GM19438 (cell line): Measurements from ENCODE around the gene DCAF12L1.

Experiments
- ATAC-seq: cut with Tn5 transposase; IDR thresholded peaks from one replicate; pipeline ENCODE4 v1.9.1; 2021; ENCODE audit warnings: low read depth; ENCODE audit not compliant: unreplicated experiment

DCAF12L1 gene

DNA sequence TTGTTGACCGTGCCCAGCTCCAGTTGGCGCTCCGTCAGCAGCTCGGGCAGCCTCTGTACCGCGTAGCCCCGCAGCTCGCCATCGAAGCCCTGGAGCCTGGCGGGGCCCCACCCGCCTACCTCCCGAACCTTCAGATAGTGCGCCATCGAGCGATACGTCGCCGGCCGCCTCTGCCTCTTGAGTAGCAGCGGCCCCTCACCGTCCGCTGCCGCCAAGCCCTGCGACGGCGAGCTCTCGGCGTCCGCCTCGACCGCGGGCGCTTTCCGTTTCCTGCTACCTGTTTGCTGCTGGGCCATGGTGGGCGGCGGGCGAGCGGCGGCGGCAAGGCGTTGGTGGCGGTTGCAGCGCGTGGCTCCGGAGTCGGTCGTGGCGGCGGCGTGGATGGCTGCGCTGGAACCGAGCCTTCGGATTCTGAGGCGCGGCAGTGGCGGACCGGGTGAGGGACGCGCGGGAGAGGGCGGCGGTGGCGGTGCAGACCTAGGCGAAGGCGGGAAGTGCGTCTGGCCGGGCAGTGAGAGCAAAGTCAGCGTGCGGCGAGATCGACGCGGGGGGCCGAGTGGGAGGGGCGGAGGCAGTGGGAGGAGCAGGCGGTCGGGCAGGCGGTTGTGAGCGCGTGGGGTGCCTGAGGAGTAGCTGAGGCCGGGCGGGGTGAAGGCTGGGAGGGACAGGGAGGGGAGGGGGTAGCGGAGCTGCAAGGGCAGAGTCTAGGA lies at the start of gene DCAF12L1:
Gene DCAF12L1, minus strand, starts transcription at position 502 of the 710 bp plus-strand sequence. Its CDS starts 206 bp downstream, at position 296.
- no peak for ATAC-seq

DNA sequence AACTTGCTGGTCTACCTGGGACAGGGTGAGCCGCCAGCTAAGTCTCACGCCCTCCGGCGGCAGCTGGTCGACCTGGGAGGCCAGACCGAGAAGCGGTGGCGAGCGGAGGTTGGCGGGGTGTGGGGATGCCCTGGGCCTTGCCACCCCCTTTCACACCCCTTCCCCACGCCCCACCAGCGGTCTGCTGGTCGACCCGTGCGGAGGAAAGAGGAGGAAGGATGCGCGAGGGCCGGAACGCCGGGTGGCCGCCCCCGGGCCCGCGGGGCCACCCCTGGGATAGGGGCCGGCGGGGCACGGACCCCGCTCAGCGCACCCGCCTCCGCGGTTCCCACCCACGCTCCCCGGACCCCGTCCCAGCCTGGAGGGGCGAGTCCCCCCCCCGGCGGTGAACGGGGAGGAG lies 28.3 kb upstream of the DCAF12L1 start:
- no peak for ATAC-seq

DNA sequence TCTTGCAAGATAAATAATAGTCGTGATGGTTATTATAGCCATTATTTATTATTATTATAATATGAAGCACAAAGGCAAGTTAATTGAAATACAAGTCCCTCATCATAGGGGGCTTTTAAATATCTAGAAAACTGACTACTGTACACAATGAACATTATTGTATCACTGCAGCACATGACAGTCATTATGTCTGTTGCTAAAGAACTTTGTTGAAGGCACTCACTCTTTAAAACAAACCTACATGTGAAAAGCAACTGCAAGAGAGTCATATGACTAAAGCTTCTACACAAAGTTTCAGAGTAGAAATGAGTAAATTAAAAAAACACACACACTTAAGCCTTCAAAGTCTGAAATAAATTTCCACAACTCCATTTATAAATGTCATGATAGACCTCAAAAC lies 23.3 kb upstream of the DCAF12L1 start:
- ATAC-seq: no peak

DNA sequence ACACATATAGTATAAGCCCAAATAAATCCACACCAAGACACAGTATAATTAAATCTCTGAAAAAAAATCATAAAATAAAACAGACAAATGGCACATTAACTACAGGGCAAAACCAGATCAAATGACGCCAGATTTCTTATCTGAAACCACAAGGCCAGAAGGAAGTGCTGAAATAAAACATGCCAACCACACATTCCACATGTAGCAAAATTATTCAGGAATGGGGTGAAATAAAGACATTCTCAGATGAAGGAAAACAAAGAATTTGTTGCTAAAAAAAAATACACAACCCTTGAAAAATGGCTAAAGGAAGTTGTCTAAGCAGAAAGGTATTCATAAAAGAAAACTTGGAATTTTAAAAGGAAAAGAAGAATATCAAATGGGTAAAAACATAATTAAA lies 4.5 kb upstream of the DCAF12L1 start:
- ATAC-seq: no peak

DNA sequence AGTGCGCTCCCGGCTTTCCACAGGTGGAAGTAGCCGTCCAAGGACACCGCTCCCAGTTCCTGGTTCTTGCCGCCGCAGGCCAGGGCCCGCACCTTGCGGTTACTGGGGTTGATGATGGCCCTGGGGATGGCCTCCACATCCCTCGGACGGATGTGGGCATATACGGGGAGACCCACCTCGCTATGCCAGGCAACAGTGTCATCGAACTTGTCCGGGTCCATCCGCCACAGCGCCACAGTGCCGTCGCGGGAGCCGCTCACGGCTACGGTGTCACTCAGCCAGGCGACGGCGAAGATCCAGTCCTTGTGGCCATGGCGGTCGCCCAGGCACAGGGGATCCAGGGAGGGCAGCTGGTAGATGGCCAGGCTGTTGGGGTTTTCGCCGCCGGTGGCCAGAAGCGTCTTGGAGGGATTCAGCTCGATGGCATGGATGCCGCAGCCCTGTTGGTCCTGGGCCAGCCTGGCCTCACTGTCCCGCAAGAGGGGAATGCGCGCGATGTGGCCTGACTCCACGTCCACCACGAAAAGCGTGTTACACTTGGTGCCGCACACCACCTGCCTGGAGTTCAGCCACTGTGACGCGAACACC lies 795 bp downstream of the DCAF12L1 start:
- ATAC-seq: no peak

DNA sequence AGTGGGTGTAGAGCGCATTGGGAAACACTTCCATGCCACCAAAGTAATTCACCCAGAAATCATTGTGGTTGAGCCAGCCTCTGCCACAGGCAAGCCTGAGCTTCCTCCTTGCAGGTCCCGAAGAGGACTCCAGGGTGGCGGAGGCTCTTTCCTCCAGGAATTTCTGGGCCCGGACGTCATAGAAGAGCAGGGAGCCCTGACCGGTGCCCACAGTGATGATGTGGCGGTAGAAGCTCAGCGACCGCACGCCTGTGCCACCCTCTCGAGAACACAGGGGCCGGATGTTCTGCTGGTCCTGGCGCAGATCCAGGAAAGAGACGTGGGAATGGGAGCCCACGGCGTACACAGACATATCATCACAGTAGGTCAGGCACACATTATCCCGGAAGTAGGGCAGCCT lies 1.3 kb downstream of the DCAF12L1 start:
- ATAC-seq: no peak

DNA sequence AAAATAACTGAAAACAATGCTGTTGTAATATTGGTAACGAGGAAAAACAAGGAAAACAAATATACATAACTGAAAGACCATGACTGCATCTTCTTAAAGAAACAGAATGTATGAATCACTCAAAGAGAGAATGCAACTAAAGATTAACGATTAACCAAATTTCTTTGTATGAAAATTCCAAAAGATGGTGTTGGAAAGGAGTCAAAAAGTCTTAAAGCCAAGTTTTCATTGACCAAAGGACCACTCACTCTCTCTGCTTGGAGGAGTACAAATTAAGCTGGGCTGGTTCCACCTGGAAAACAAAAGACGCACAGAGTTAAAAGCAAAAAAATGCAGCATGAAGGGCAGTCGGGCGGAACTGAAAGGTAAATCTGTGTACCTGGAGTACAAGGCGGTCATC lies 1.8 kb downstream of the DCAF12L1 start:
- no peak for ATAC-seq

DNA sequence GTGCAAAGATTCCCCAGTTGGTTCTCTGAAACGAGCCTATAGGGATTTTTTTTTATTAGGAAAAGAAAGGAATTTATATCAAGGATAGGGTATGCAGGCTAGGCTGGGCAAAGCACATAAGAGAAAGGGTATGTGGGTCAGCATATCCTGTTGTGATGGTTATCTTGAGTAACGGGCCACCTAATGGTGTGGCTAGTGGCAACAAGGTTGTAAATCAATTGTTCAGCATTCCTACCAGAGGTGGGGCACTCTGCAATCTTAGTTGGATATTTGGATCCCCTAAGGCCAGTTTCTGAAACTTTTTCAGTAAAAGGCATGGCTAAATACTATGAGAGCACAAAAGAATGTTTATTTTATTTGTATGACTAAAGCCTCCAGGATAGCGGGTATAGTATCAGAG lies 42.7 kb downstream of the DCAF12L1 start:
- no peak for ATAC-seq
